Fibroblast of upper back skin (primary cell): Measurements from ENCODE around the gene MYL6.
A peak's percentile ranks its signal among the peaks of the same experiment; 100 is the strongest.
"Not testable (repeated sequence)": the region's sequence is repeated elsewhere in the genome, so short reads cannot be mapped to it uniquely, and the experiment has no call there.

Experiments
- DNase-seq: peaks from one replicate; pipeline ENCODE4 v3.0.0-alpha.2; 2013

Gene MYL6

GRCh38 chr12:56129942-56130495 is 28.1 kb upstream of the MYL6 start:
- DNase-seq: no peak

GRCh38 chr12:56130876-56131275 is 27.3 kb upstream of the MYL6 start:
- no peak for DNase-seq

- no peak for DNase-seq
Observed at GRCh38 chr12:56134897-56135296, 23.3 kb upstream of the MYL6 start.

GRCh38 chr12:56137853-56138571 is 20.1 kb upstream of the MYL6 start:
- DNase-seq: no peak

- DNase-seq: no peak
Observed at GRCh38 chr12:56141946-56142784, 16.0 kb upstream of the MYL6 start.

GRCh38 chr12:56143217-56143616 is 14.9 kb upstream of the MYL6 start:
- no peak for DNase-seq

- no peak for DNase-seq
Observed at GRCh38 chr12:56143870-56144269, 14.3 kb upstream of the MYL6 start.

- no peak for DNase-seq
Observed at GRCh38 chr12:56145217-56145616, 12.9 kb upstream of the MYL6 start.

- DNase-seq: no peak
Observed at GRCh38 chr12:56146492-56147460, 11.4 kb upstream of the MYL6 start.

GRCh38 chr12:56150563-56150962 is 7.6 kb upstream of the MYL6 start:
- peak; percentile 46 for DNase-seq

- DNase-seq: no peak
Observed at GRCh38 chr12:56151672-56152131, 6.5 kb upstream of the MYL6 start.

- DNase-seq: peak; percentile 89
Observed at GRCh38 chr12:56152132-56152755, 5.9 kb upstream of the MYL6 start, which contains the start of gene MYL6B. MYL6B (plus strand) TSS chr12:56152587; CDS start chr12:56153919, 1,332 bp downstream.

GRCh38 chr12:56152756-56153677 is 5.1 kb upstream of the MYL6 start:
- no peak for DNase-seq

- DNase-seq: no peak
Observed at GRCh38 chr12:56153678-56154065, 4.5 kb upstream of the MYL6 start.

GRCh38 chr12:56154246-56154771 is 3.9 kb upstream of the MYL6 start:
- DNase-seq: no peak

- DNase-seq: no peak
Observed at GRCh38 chr12:56154818-56155217, 3.3 kb upstream of the MYL6 start.

- DNase-seq: no peak
Observed at GRCh38 chr12:56155256-56155845, 2.8 kb upstream of the MYL6 start.

GRCh38 chr12:56156464-56157200 is 1.5 kb upstream of the MYL6 start:
- DNase-seq: not testable (repeated sequence)
